Stomach (tissue), 9 donors: ENCODE results near the gene COL5A1. TPM values are rescaled to one million over a fixed set of nuclear protein-coding genes. Genes with fewer than 3 reads are reported as not detected.

Experiments
- DNase-seq, 2 donors: peaks; one replicate each; pipeline versions ENCODE4 v3.0.0 to v3.0.0-alpha.2; 2013 to 2019
- H3K27ac ChIP-seq, 5 donors: fragments of 200-600 bp in 4 of 5; sonication (generic) in 4 of 5; one replicate each; pipeline ENCODE4 v1.5.1; 2013 to 2019; ENCODE audit warnings: mild to moderate bottlenecking in 1 of 5, moderate library complexity in 1 of 5
- H3K27me3 ChIP-seq, 3 donors: fragments of 200-600 bp; sonication (generic); one replicate each; pipeline ENCODE4 v1.5.1; 2017 to 2019; ENCODE audit warnings: mixed run types in 1 of 3
- H3K36me3 ChIP-seq, 4 donors: fragments of 200-600 bp; sonication (generic); 1 replicate in 3 of 4; 2 replicates in 1 of 4; pipeline ENCODE4 v1.5.1; 2016 to 2019
- H3K4me1 ChIP-seq, 4 donors: fragments of 200-600 bp; sonication (generic); one replicate each; pipeline ENCODE4 v1.5.1; 2016 to 2019
- H3K4me3 ChIP-seq, 4 donors: fragments of 200-600 bp; sonication (generic) in 3 of 4; one replicate each; pipeline ENCODE4 v1.5.1; 2016 to 2019; ENCODE audit warnings: mild to moderate bottlenecking in 1 of 4
- H3K9me3 ChIP-seq, 4 donors: fragments of 200-600 bp; sonication (generic); one replicate each; pipeline ENCODE4 v1.5.1; 2016 to 2019
- EP300 ChIP-seq: sonication (generic); formaldehyde crosslinking; IDR thresholded peaks from one replicate; pipeline ENCODE4 v1.6.1; 2017; ENCODE audit warnings: antibody characterized with exemption
- POLR2A ChIP-seq, 4 donors: fragments of 450-650 bp; IDR thresholded peaks; one replicate each; pipeline ENCODE4 v1.6.1; 2016; ENCODE audit warnings: antibody characterized with exemption in 4 of 4, control low read depth in 2 of 4, mild to moderate bottlenecking in 1 of 4, moderate library complexity in 1 of 4
- POLR2AphosphoS5 ChIP-seq, 3 donors: sonication (generic); formaldehyde crosslinking; IDR thresholded peaks; one replicate each; pipeline ENCODE4 v1.6.1; 2016; ENCODE audit warnings: antibody characterized with exemption in 3 of 3
- WGBS, 5 donors: extraction: QIAGEN DNeasy Blood & Tissue Kit in 3 of 5; methylation state at CpG; one replicate each; pipeline versions ENCODE4 v1.1.5 to v1.1.7; 2013 to 2018; 5-methylcytosine and 5-hydroxymethylcytosine counted together
- intact Hi-C: fragments of 100-400 bp; cut with DNase I; formaldehyde crosslinking; loops from one replicate; pipeline ENCODE4 v1.15.1; 2023; ENCODE audit warnings: low total_unique reads
- polyA plus RNA-seq, 3 donors: library from polyadenylated mRNA; stranded (reverse); fragments of 200-250 nt; gene quantifications; one replicate each; pipeline ENCODE4 v1.2.3, GENCODE V29; 2013
- total RNA-seq, 5 donors: library from RNA; depleted of rRNA; stranded (reverse); fragments of >200 nt; gene quantifications; one replicate each; pipeline versions ENCODE4 v1.1.0 to v1.2.3, GENCODE V29; 2014 to 2016
- TF ChIP-seq, protein P1 (sequence below), 7 experiments: fragments of 450-650 bp in 4 of 7; fragments of 200-600 bp in 3 of 7; sonication (generic) in 3 of 7; IDR thresholded peaks; one replicate each; pipeline ENCODE4 v1.5.1; 2016 to 2019; ENCODE audit warnings: antibody characterized with exemption in 7 of 7, control low read depth in 2 of 7, mild to moderate bottlenecking in 1 of 7
- donor health status: healthy with polysubstance abuse.
- donor health status: Bipolar disorder and iron deficiency.
- donor health status: healthy.

COL5A1 gene
- total and polyA plus RNA-seq, 8 donors: 7.3 to 205 (median 26.4) TPM

DNA sequence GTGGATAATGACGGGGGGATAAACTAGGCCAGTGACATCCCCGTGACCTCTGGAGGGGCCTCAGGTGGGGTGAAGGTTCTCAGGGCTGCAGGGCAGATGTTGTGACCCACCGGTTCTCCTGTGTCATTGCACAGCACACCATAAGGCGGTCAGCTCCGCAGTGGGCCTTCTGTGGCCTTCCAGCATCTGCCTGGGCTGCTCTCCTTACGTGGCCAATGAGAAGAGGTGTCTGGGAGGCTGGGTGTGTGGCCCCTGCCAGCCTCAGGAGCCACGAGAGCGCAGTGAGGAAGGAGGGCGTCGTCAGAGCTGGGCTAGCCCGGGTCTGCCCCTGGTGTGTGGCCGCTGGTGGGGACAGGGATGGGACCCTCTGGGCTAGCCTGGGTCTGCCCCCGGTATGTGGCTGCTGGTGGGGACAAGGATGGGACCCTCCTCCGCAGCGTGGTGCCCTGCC is 48.7 kb downstream of the COL5A1 start:
- peaks cover 0 to 4% (median 0%) of the 10 kb centered on the region in 3 donors for H3K27me3 ChIP-seq
- peak overlapping the region in 4 of 5 donors; percentile 32 to 51 (median 40) for H3K27ac ChIP-seq
- peaks cover 0 to 14% (median 2%) of the 10 kb centered on the region in 4 donors for H3K36me3 ChIP-seq
- no peak for TF ChIP-seq POLR2A (IDR thresholded peaks at IDR 0.05)
- TF ChIP-seq, protein P1, sequence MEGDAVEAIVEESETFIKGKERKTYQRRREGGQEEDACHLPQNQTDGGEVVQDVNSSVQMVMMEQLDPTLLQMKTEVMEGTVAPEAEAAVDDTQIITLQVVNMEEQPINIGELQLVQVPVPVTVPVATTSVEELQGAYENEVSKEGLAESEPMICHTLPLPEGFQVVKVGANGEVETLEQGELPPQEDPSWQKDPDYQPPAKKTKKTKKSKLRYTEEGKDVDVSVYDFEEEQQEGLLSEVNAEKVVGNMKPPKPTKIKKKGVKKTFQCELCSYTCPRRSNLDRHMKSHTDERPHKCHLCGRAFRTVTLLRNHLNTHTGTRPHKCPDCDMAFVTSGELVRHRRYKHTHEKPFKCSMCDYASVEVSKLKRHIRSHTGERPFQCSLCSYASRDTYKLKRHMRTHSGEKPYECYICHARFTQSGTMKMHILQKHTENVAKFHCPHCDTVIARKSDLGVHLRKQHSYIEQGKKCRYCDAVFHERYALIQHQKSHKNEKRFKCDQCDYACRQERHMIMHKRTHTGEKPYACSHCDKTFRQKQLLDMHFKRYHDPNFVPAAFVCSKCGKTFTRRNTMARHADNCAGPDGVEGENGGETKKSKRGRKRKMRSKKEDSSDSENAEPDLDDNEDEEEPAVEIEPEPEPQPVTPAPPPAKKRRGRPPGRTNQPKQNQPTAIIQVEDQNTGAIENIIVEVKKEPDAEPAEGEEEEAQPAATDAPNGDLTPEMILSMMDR (IDR thresholded peaks at IDR 0.05): no peak
- TF ChIP-seq POLR2AphosphoS5 (IDR thresholded peaks at IDR 0.05): no peak
- TF ChIP-seq EP300: no peak
- DNase-seq: no peak
- intact Hi-C loops: no loop called here
- H3K4me3 ChIP-seq: no peak overlapping the region
- 63 to 70% (median 64%) methylated on average over 10 to 15 of the region's 15 CpGs for WGBS, 5 donors
- H3K4me1 ChIP-seq: peaks cover 6 to 35% (median 20%) of the 10 kb centered on the region in 4 donors
- no peaks in the 10 kb centered on the region for H3K9me3 ChIP-seq

DNA sequence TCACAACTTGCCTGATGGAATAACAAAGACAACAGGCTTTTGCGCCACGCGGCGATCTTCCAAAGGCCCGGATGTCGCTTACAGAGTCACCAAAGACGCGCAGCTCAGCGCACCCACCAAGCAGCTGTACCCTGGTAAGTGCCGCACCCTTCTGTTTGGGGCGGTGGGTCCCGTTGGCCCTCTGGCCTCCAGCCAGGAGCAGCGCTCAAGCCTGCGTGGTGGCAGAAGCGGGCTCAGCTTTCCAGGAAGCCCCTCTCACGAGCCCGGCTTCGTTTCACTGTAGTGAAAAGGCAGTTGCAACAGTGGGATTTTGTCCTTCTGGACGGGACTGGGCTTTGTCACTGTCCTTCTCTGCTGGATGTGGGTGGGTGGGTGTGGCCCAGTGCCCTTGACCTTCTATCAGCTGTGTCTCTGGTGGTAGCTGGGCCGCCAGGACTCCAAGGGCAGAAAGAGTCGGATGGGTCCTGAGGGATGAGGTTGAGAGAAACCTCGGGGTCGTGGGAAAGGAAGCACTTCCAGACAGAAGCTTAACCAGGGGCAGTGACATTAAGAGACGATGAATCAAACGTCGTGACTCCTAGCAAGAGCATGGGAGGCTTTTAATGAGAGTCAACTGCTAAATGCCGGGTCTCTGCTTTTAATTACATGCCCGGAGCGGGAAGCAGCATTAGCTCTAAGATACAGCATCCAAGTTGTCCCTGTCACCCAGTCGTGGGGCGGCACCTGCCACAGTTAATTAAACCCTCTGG is 49.5 kb downstream of the COL5A1 start:
- peak overlapping the region in 4 of 5 donors; percentile 32 to 50 (median 40) for H3K27ac ChIP-seq
- H3K9me3 ChIP-seq: no peaks in the 10 kb centered on the region
- intact Hi-C loops: no loop called here
- peaks cover 0 to 5% (median 0%) of the 10 kb centered on the region in 3 donors for H3K27me3 ChIP-seq
- H3K36me3 ChIP-seq: peaks cover 0 to 14% (median 2%) of the 10 kb centered on the region in 4 donors
- no peak overlapping the region for H3K4me3 ChIP-seq
- no peak for DNase-seq
- no peak for TF ChIP-seq POLR2A (IDR thresholded peaks at IDR 0.05)
- TF ChIP-seq, protein P1 (IDR thresholded peaks at IDR 0.05): no peak
- no peak for TF ChIP-seq POLR2AphosphoS5 (IDR thresholded peaks at IDR 0.05)
- TF ChIP-seq EP300: no peak
- WGBS, 5 donors: 75 to 82% (median 81%) methylated on average over 30 to 31 of the region's 31 CpGs
- peaks cover 6 to 35% (median 20%) of the 10 kb centered on the region in 4 donors for H3K4me1 ChIP-seq

DNA sequence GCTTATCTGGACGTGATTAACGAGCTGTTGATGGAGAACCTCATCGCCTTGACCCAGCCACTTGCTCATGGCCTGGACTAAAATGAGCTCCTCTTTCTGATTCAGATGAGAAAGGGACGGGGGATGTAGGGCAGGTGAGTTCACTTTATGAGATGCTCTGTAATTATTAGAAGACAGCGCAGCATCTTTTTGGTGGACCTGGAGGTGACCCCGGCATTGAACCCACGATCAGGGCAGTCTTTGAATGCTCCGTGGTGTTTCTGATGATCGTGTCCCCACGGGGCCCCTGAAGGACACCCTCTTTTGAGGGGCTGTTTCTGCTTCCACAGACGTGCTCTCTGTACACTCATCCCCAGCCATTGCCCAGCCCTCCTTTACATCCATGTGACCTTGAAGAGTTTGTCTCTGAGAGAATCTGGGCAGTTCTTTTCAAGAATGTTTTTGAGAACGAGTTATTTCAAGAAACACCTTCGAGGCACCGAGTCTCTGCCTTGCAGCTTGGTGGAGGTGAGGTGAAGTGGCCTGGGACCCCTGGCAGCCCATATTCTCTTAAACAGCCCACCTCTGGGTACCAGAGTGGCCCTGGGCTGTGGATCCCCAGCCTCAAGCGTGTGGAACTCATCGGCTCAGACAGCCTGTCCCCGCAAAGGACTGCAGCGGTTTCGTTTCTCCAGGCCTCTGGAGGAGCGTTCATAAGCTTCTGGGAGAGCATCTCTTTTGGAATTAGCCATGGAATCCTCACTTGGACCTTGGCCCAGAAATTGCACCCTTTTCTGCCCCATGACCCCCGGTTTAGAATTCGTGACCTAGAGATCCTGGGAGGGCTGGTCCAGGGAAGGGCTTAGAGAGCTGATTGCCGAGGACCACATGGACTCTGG is 50.3 kb downstream of the COL5A1 start:
- Histone ChIP-seq H3K27ac (peak overlapping the region in 3 of 5 donors; percentile 58 to 63 (median 59)), H3K9me3 (no peaks in the 10 kb centered on the region)
- intact Hi-C loops: no loop called here

More for the DNA sequence above, 50.3 kb downstream of the COL5A1 start:
- DNase-seq: no peak
- TF ChIP-seq POLR2A (IDR thresholded peaks at IDR 0.05) (no peak), EP300 (no peak), POLR2AphosphoS5 (IDR thresholded peaks at IDR 0.05) (no peak)
- TF ChIP-seq, protein P1 (IDR thresholded peaks at IDR 0.05): no peak
- Histone ChIP-seq H3K36me3 (peaks cover 0 to 14% (median 2%) of the 10 kb centered on the region in 4 donors), H3K27me3 (peaks cover 0 to 5% (median 0%) of the 10 kb centered on the region in 3 donors), H3K4me1 (peaks cover 6 to 35% (median 20%) of the 10 kb centered on the region in 4 donors), H3K4me3 (no peak overlapping the region)
- WGBS, 5 donors: 68 to 77% (median 72%) methylated on average over 17 to 23 of the region's 23 CpGs
